ENCODE data around the gene COG7.

GRCh38 chr16:23351360-23351759 is 101.6 kb downstream of the COG7 start:
- TF ChIP-seq EZH2phosphoT487 (IDR thresholded peaks at IDR 0.05; ENCODE audit: low read depth) (no peak), CTCF (IDR thresholded peaks at IDR 0.05; ENCODE audit: low read depth, low read length) (no peak)
